ENCODE results near the gene HERPUD2.
A peak's percentile ranks its signal among the peaks of the same experiment; 100 is the strongest.

HERPUD2 gene

GRCh38 chr7:35694784-35695472 lies at the start of gene HERPUD2:
Gene HERPUD2, minus strand, starts transcription at chr7:35695135. Its CDS starts 805 bp downstream, at chr7:35694330.
- peak; percentile 86 to 93 (median 89) for DNase-seq

GRCh38 chr7:35738889-35739288 lies 44.0 kb upstream of the HERPUD2 start:
- no peak for DNase-seq

GRCh38 chr7:35736725-35737124 lies 41.8 kb upstream of the HERPUD2 start:
- no peak for DNase-seq

- no peak for DNase-seq
Measured at GRCh38 chr7:35735396-35735795, 40.5 kb upstream of the HERPUD2 start.

- DNase-seq, result no peak
Measured at GRCh38 chr7:35734001-35734483, 39.1 kb upstream of the HERPUD2 start.

GRCh38 chr7:35731349-35731748 lies 36.4 kb upstream of the HERPUD2 start:
- DNase-seq, result no peak

- no peak for DNase-seq
Measured at GRCh38 chr7:35729061-35729783, 34.3 kb upstream of the HERPUD2 start.

GRCh38 chr7:35728412-35729060 lies 33.6 kb upstream of the HERPUD2 start:
- DNase-seq, result no peak

GRCh38 chr7:35727571-35727970 lies 32.6 kb upstream of the HERPUD2 start:
- no peak for DNase-seq

- no peak for DNase-seq
Measured at GRCh38 chr7:35726654-35727053, 31.7 kb upstream of the HERPUD2 start.

- peak; percentile 37 to 84 (median 66) for DNase-seq
Measured at GRCh38 chr7:35725280-35725680, 30.3 kb upstream of the HERPUD2 start.

GRCh38 chr7:35723011-35723410 lies 28.1 kb upstream of the HERPUD2 start:
- no peak for DNase-seq

GRCh38 chr7:35722054-35722849 lies 27.3 kb upstream of the HERPUD2 start:
- DNase-seq, result no peak

GRCh38 chr7:35721288-35721687 lies 26.4 kb upstream of the HERPUD2 start:
- DNase-seq, result no peak

GRCh38 chr7:35720849-35721248 lies 25.9 kb upstream of the HERPUD2 start:
- no peak for DNase-seq

GRCh38 chr7:35720032-35720431 lies 25.1 kb upstream of the HERPUD2 start:
- no peak for DNase-seq

GRCh38 chr7:35718047-35718446 lies 23.1 kb upstream of the HERPUD2 start:
- DNase-seq, result no peak

- DNase-seq, result no peak
Measured at GRCh38 chr7:35717516-35717915, 22.6 kb upstream of the HERPUD2 start.

- DNase-seq, result no peak
Measured at GRCh38 chr7:35717013-35717412, 22.1 kb upstream of the HERPUD2 start.

- DNase-seq, result no peak
Measured at GRCh38 chr7:35716038-35716803, 21.3 kb upstream of the HERPUD2 start.

GRCh38 chr7:35714862-35715261 lies 19.9 kb upstream of the HERPUD2 start:
- DNase-seq, result no peak

- DNase-seq, result no peak
Measured at GRCh38 chr7:35714407-35714806, 19.5 kb upstream of the HERPUD2 start.
